Activated T-cell treated with anti-CD3 and anti-CD28 coated beads, Interleukin-2, amount 50 U/mL, for 72 hours (primary cell): ENCODE measurements around the gene IER5L. TPM values are rescaled to one million over a fixed set of nuclear protein-coding genes. Genes with fewer than 3 reads are reported as not detected.

ENCODE experiments used
- ATAC-seq, 2 donors: fragments of 150-1000 bp; cut with Tn5 transposase; replicated peaks in 1 of 2; 2 replicates each; pipeline ENCODE4 v1.10.0; 2021; ENCODE audit warnings: moderate library complexity in 2 of 2, mild to moderate bottlenecking in 1 of 2
- DNase-seq, 2 donors: peaks; one replicate each; pipeline ENCODE4 v3.0.0; 2021 to 2022; ENCODE audit warnings: mixed read lengths in 1 of 2
- H3K27ac Mint-ChIP-seq: one replicate; pipeline ENCODE4 v1.8.0; 2022; ENCODE audit warnings: mild to moderate bottlenecking, moderate library complexity, mixed read lengths
- H3K27me3 Mint-ChIP-seq: one replicate; pipeline ENCODE4 v1.8.0; 2022; ENCODE audit warnings: low read depth, mixed read lengths
- H3K36me3 Mint-ChIP-seq, 2 donors: one replicate each; pipeline ENCODE4 v1.8.0; 2022; ENCODE audit warnings: mixed read lengths in 2 of 2, mild to moderate bottlenecking in 1 of 2; ENCODE audit not compliant: insufficient read depth in 2 of 2
- H3K4me1 Mint-ChIP-seq: one replicate; pipeline ENCODE4 v1.8.0; 2022; ENCODE audit warnings: low read depth, mixed read lengths
- H3K4me3 Mint-ChIP-seq, 2 donors: one replicate each; pipeline ENCODE4 v1.8.0; 2022; ENCODE audit warnings: mild to moderate bottlenecking in 2 of 2, mixed read lengths in 2 of 2, moderate library complexity in 2 of 2
- H3K9me3 Mint-ChIP-seq, 2 donors: one replicate each; pipeline ENCODE4 v1.8.0; 2022; ENCODE audit warnings: mixed read lengths in 2 of 2
- total RNA-seq, 2 donors: library from RNA; stranded (reverse); gene quantifications; one replicate each; pipeline ENCODE4 v1.2.3, GENCODE V29; 2022

IER5L gene
- total RNA-seq, 2 donors from 2014 or later: 4.2 to 4.6 TPM

DNA sequence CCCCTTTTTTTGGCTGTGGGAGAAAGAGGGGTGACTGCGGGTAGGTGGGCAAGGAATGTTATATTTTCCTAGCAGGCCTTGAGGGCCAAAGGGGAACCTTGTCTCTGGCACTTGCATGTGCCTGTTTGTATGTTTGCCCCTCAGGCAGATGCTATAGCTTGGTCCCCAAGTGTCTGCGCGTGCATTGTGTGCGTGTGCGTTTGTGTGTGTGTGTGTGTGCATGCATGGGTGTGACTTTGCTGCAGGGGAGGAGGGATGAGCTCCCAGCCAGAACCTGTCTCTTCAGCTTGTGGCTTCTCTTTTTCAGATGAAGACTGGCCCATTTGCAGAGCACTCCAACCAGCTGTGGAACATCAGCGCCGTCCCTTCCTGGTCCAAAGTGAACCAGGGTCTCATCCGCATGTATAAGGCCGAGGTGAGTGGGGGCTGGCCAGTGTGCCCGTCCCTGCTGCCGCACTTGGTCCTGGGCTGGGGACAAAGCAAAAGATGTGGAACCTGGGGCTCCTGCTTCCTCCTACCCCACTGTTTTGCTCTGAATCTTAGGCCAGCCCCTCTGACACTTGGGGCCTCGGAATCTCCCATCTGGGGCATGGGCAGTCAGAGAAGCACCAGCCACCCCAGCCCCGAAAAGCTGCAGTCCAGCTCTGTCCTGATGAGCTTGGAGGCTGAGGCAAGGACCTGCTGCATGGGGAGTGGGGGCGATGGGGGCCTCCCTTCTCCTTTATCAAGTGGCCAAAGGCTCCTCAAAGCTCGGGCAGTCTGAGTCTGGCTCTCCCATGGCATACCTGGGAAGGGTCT lies 35.7 kb downstream of the IER5L start:
- peak overlapping the region; percentile 20 to 24 for H3K4me3 Mint-ChIP-seq
- H3K36me3 Mint-ChIP-seq: peaks cover 0 to 4% of the 10 kb centered on the region in 2 donors
- DNase-seq (no peak), ATAC-seq (no peak)
- H3K4me1 Mint-ChIP-seq: peaks cover 46% of the 10 kb centered on the region
- no peaks in the 10 kb centered on the region for H3K9me3 Mint-ChIP-seq
- H3K27me3 Mint-ChIP-seq: no peaks in the 10 kb centered on the region
- no peak overlapping the region for H3K27ac Mint-ChIP-seq

GRCh38 chr9:129141066-129142041 lies 36.7 kb downstream of the IER5L start:
- H3K27ac Mint-ChIP-seq: peak overlapping the region; percentile 84
- peaks cover 46% of the 10 kb centered on the region for H3K4me1 Mint-ChIP-seq
- no peaks in the 10 kb centered on the region for H3K27me3 Mint-ChIP-seq
- peak overlapping the region; percentile 82 to 92 for H3K4me3 Mint-ChIP-seq
- H3K9me3 Mint-ChIP-seq: no peaks in the 10 kb centered on the region
- no peak for ATAC-seq
- DNase-seq: peak; percentile 12 to 29
- peaks cover 0 to 4% of the 10 kb centered on the region in 2 donors for H3K36me3 Mint-ChIP-seq

DNA sequence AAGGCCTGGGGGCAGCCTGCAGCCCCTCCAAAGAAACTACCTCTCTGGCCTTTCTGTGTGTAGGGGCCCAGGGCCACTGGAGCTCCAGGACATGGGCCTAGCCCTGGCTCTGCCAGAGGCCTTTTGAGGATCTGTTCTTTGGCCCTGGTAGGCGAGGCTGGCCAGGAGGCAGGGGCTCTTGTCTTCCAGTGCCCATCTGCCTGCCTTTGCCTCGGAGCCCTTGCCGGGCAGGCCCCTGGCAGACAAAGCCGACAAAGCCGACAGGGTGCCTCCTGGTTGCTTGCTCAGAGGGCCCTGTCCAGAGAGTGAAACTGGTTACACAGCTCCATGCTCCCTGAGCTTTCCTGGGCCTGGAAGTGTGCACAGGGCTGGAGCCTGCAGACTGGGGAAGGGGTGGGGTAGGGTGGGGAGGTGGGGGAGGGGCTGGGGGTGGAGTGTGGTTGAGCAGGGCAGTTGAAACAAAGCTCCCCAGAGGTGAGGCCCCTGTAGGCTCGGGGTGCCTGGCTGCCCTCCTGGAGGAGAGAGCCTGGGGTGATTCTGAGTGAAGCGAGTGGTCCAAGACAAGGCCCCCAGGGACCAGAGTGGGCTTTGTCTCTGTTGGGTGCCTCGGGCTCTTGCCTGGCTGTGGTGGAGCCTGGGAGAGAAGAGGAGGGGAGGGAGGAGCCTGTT lies 37.5 kb downstream of the IER5L start:
- peaks cover 46% of the 10 kb centered on the region for H3K4me1 Mint-ChIP-seq
- H3K27me3 Mint-ChIP-seq: no peaks in the 10 kb centered on the region
- DNase-seq: peak; percentile 26 to 45
- no peaks in the 10 kb centered on the region for H3K9me3 Mint-ChIP-seq
- ATAC-seq: peak; percentile 41 to 54
- peak overlapping the region; percentile 84 for H3K27ac Mint-ChIP-seq
- H3K36me3 Mint-ChIP-seq: peaks cover 0 to 4% of the 10 kb centered on the region in 2 donors
- peak overlapping the region; percentile 82 to 92 for H3K4me3 Mint-ChIP-seq

- H3K36me3 Mint-ChIP-seq: peaks cover 0 to 4% of the 10 kb centered on the region in 2 donors
- H3K4me3 Mint-ChIP-seq: peak overlapping the region; percentile 82 to 92
- DNase-seq (peak; percentile 84 to 88), ATAC-seq (peak; percentile 92)
- no peaks in the 10 kb centered on the region for H3K27me3 Mint-ChIP-seq
- no peaks in the 10 kb centered on the region for H3K9me3 Mint-ChIP-seq
- peaks cover 46% of the 10 kb centered on the region for H3K4me1 Mint-ChIP-seq
- peak overlapping the region; percentile 73 for H3K27ac Mint-ChIP-seq
These were observed 38.1 kb downstream of the IER5L start for GRCh38 chr9:129139993-129140396.

GRCh38 chr9:129139233-129139992 lies 38.6 kb downstream of the IER5L start:
- H3K27ac Mint-ChIP-seq: peak overlapping the region; percentile 73
- no peaks in the 10 kb centered on the region for H3K27me3 Mint-ChIP-seq
- peaks cover 46% of the 10 kb centered on the region for H3K4me1 Mint-ChIP-seq
- DNase-seq (peak; percentile 76 to 82), ATAC-seq (peak; percentile 53 to 59)
- H3K36me3 Mint-ChIP-seq: peaks cover 0 to 4% of the 10 kb centered on the region in 2 donors
- no peaks in the 10 kb centered on the region for H3K9me3 Mint-ChIP-seq
- peak overlapping the region; percentile 82 to 92 for H3K4me3 Mint-ChIP-seq

DNA sequence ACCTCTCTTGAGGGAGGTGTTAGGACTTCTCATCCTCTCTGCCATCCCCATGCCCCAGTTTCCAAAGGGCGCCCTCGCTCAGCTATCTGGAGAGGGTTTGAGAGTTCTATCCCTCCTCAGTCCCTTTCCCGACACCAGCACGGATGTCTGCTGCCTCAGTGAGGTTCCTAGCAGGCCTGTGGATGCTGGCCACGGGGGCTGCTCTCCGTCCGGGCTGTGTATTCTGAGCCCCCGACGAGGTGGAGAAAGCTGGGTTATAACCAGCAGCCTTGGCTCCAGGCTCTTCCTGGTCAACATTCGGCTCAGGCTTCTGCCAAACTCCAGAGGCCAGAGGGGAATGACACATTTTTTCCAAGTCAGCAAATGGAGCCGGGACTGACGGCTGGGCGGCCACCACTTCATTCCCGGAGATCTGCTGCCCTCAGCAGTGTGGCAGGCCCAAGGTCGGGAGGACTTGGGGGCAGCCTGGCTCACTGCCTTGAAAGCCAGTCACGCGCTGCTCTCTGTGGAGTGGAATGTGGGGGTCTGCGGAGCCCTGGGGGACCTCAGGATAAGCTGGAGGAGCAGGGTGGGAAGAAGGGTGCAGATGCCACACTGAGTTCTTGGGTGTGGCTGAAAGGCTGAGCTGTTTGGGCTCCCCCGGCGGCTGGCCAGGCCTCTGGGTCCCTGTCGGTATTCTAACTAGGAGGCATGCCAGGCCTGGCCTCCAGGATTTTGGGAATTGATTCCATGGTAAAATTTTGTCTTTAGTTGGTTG lies 39.4 kb downstream of the IER5L start:
- Mint-ChIP-seq H3K27me3 (no peaks in the 10 kb centered on the region), H3K36me3 (peaks cover 0 to 3% of the 10 kb centered on the region in 2 donors), H3K27ac (peak overlapping the region; percentile 73), H3K4me1 (peaks cover 43% of the 10 kb centered on the region), H3K4me3 (peak overlapping the region; percentile 82 to 92), H3K9me3 (no peaks in the 10 kb centered on the region)
- DNase-seq: peak in 1 of 2 donors; percentile 10
- no peak for ATAC-seq

DNA sequence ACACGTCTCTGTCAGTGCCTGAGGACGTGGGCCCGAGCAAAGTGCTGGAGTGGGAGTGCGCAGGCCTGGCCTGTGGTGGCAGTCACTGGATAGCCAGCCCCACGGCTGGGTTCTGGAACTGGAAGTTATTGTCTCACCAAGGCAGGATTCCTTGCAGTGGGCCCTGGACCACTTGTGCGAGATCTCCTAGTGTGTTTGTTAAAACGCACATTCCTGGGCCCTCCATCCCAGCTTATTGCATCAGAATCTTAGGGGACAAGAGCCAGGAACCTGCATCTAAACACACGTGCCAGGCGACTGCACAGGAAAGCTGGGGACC lies 40.0 kb downstream of the IER5L start:
- H3K36me3 Mint-ChIP-seq: peaks cover 0 to 3% of the 10 kb centered on the region in 2 donors

DNA sequence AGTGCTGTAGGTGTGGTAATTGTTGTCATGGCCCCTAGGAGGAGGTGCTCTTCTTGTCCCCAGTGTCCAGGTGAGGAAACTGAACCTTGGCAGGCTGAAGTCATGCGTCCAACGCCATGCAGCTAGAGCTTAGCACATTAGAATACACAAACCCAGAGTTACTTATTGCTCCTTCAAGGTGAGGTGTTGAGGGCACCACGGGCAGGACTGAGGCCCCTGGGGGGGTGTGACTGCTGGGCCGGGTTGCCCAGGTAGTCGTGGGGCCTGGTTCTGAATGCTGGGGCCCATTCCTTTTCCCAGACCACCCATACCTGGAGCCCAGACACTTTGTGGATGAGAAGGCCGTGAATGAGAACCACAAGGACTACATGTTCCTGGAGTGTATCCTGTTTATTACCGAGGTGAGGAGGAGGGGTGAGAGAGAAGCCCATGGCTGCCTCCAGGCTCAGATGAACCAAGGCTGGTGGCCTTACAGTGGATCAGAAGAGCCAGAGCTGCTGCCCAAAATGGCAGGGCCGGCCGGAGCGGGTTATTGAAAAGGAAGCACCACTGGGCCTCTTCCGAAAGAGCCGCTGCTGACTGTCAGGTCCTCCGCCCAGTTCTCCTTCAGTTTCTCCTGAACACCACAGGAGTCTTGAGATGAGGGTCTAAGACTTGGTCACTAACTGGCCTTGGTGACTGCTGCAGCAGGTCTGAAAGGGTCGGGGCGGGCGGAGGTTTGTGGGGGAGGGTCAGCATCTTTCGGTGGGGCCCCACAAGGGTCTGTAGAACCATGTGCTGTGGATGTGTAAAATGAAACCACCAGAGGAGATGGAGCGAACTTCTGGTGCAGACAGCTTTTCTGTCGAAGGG lies 40.5 kb downstream of the IER5L start:
- no peaks in the 10 kb centered on the region for H3K9me3 Mint-ChIP-seq
- H3K4me3 Mint-ChIP-seq: no peak overlapping the region
- peaks cover 0 to 3% of the 10 kb centered on the region in 2 donors for H3K36me3 Mint-ChIP-seq
- ATAC-seq (no peak), DNase-seq (no peak)
- H3K27me3 Mint-ChIP-seq: no peaks in the 10 kb centered on the region
- H3K27ac Mint-ChIP-seq: no peak overlapping the region
- peaks cover 34% of the 10 kb centered on the region for H3K4me1 Mint-ChIP-seq

More for the DNA sequence above, 40.0 kb downstream of the IER5L start:
- no peak overlapping the region for H3K4me3 Mint-ChIP-seq
- H3K4me1 Mint-ChIP-seq: peaks cover 40% of the 10 kb centered on the region
- no peaks in the 10 kb centered on the region for H3K9me3 Mint-ChIP-seq
- ATAC-seq (no peak), DNase-seq (no peak)
- H3K27ac Mint-ChIP-seq: no peak overlapping the region
- no peaks in the 10 kb centered on the region for H3K27me3 Mint-ChIP-seq

GRCh38 chr9:129136446-129137035 lies 41.5 kb downstream of the IER5L start:
- no peak for ATAC-seq
- Mint-ChIP-seq H3K36me3 (peaks cover 0 to 5% of the 10 kb centered on the region in 2 donors), H3K9me3 (no peaks in the 10 kb centered on the region), H3K4me1 (peaks cover 33% of the 10 kb centered on the region), H3K27me3 (no peaks in the 10 kb centered on the region), H3K4me3 (no peak overlapping the region), H3K27ac (no peak overlapping the region)
- no peak for DNase-seq

DNA sequence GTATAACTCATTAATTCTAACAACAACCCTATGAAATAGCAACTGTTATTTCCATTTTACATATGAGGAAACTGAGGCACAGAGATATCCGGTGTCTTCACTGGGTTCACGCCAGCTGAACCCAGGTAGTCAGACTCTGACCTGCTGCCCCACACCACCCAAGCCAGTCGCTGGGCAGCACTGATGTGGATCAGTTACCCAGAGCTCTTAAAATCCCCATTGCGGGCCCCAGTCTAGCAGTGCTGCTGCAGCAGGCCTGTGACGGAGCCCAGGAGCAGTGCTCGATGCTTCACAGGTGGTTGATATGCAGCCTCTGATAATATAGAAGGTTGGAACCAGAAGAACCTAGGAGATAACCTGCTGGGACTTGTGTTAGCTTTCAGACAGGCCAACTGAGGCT lies 42.6 kb downstream of the IER5L start:
- peaks cover 27% of the 10 kb centered on the region for H3K4me1 Mint-ChIP-seq
- H3K27me3 Mint-ChIP-seq: no peaks in the 10 kb centered on the region
- DNase-seq (no peak), ATAC-seq (no peak)
- H3K27ac Mint-ChIP-seq: no peak overlapping the region
- no peak overlapping the region for H3K4me3 Mint-ChIP-seq
- H3K36me3 Mint-ChIP-seq: peaks cover 0 to 10% of the 10 kb centered on the region in 2 donors
- H3K9me3 Mint-ChIP-seq: no peaks in the 10 kb centered on the region

DNA sequence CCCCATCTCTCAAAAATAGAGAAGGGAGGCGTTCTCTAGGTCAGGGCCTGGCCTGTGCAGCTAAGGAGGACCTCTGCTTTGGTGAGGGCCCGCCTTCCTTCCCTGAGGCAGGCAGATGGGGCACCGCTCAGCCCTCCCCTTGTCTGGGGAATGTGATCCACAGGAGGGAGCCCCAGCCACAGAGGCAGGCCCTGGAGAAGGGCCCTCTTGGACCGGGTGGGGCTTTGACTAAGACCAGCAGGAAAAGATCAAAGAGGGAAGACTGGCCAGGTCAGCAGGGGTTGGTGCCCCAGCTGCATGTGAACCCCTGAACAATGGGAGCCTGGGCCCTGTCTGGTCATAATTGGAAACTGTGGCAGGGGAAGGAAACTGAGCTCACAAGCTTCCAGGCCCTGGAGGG lies 45.0 kb downstream of the IER5L start:
- no peak overlapping the region for H3K27ac Mint-ChIP-seq
- H3K4me1 Mint-ChIP-seq: peaks cover 10% of the 10 kb centered on the region
- no peaks in the 10 kb centered on the region for H3K9me3 Mint-ChIP-seq
- no peaks in the 10 kb centered on the region for H3K27me3 Mint-ChIP-seq
- H3K4me3 Mint-ChIP-seq: no peak overlapping the region
- DNase-seq: no peak
- peaks cover 0 to 12% of the 10 kb centered on the region in 2 donors for H3K36me3 Mint-ChIP-seq
- ATAC-seq: no peak
